ENCODE results near the gene BANK1.
"Not testable (repeated sequence)": the region's sequence is repeated elsewhere in the genome, so short reads cannot be mapped to it uniquely, and the experiment has no call there.

The BANK1 gene

DNA sequence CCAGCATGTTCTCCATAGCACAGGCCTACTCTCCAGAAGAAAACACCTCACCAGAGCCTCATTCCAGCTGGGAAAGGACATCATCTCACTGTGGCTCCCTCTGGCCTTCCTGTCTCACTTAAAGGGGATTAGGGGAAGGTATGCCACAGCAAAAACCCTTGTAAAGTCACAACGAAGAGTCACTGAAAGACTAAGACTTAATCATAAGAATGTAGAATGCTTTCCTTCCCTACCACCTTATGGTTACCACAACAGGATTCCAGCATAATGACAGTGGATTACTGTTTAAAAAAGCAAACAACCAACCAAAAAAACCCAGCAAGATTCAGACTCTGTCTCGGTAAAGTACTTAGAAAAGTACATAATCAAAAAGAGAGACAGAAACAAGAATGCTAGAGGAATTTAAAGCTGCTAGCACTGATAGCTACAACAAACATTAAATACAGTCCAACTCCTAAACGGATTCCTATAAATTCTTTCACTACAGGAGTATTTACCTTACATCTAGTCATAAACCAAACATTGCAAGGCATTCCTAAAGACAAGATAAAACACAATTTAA lies 75.1 kb downstream of the BANK1 start:
- H3K4me3 ChIP-seq (ENCODE audit: low read depth, low read length) = no peak overlapping the region

GRCh38 chr4:101870874-101871273 lies 80.3 kb downstream of the BANK1 start:
- TF ChIP-seq, protein P1, sequence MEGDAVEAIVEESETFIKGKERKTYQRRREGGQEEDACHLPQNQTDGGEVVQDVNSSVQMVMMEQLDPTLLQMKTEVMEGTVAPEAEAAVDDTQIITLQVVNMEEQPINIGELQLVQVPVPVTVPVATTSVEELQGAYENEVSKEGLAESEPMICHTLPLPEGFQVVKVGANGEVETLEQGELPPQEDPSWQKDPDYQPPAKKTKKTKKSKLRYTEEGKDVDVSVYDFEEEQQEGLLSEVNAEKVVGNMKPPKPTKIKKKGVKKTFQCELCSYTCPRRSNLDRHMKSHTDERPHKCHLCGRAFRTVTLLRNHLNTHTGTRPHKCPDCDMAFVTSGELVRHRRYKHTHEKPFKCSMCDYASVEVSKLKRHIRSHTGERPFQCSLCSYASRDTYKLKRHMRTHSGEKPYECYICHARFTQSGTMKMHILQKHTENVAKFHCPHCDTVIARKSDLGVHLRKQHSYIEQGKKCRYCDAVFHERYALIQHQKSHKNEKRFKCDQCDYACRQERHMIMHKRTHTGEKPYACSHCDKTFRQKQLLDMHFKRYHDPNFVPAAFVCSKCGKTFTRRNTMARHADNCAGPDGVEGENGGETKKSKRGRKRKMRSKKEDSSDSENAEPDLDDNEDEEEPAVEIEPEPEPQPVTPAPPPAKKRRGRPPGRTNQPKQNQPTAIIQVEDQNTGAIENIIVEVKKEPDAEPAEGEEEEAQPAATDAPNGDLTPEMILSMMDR (IDR thresholded peaks at IDR 0.05; ENCODE audit: low read depth, low read length) = no peak

More for the DNA sequence above, 75.1 kb downstream of the BANK1 start:
- TF ChIP-seq, protein P1 (IDR thresholded peaks at IDR 0.05; ENCODE audit: low read depth, low read length) = no peak

GRCh38 chr4:101871962-101872676 lies 81.6 kb downstream of the BANK1 start:
- H3K4me3 ChIP-seq (ENCODE audit: low read depth, low read length) = no peak overlapping the region
- TF ChIP-seq, protein P1 (IDR thresholded peaks at IDR 0.05; ENCODE audit: low read depth, low read length) = no peak

More at GRCh38 chr4:101870874-101871273, 80.3 kb downstream of the BANK1 start:
- no peak overlapping the region for H3K4me3 ChIP-seq (ENCODE audit: low read depth, low read length)

DNA sequence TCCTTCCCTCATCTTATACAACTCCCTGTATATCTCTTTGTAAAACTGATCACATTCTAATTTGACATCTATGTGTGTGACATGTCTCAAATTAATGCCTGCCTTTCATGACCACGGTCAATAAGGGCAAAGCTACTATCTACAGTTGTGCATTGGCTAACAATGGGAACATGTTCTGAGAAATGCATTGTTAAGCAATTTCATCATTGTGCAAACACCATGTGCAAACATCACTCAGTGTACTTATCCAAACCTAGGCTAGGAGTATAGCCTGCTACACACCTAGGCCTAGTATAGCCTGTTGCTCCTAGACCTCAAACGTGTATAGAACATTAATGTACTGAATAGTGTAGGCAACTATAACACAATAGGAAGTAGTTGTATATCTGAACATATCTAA lies 95.0 kb downstream of the BANK1 start:
- H3K4me3 ChIP-seq (ENCODE audit: low read depth, low read length) = no peak overlapping the region
- TF ChIP-seq, protein P1 (IDR thresholded peaks at IDR 0.05; ENCODE audit: low read depth, low read length) = no peak

DNA sequence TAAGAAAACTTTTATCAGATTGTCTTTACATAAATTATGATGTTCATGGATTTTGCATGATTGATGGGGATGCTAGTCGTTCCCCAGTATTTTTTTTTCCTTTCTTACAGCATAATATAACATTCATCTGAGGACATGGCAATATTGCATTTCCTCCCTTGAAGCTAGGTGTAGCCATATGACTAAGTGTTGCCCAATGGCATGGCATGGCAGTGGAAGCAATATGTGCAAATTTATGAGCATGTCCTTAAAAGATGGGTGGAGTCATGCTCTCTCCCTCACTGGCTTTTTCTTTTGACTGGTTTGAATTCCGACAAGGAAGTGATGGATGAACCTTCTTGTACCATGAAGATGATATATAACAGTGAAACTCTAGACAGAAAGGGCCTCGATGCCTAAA lies 96.3 kb downstream of the BANK1 start:
- no peak overlapping the region for H3K4me3 ChIP-seq (ENCODE audit: low read depth, low read length)
- TF ChIP-seq, protein P1 (IDR thresholded peaks at IDR 0.05; ENCODE audit: low read depth, low read length) = no peak

- TF ChIP-seq, protein P1 (IDR thresholded peaks at IDR 0.05; ENCODE audit: low read depth, low read length) = no peak
- H3K4me3 ChIP-seq (ENCODE audit: low read depth, low read length) = no peak overlapping the region
Observed at GRCh38 chr4:101888472-101888871, 97.9 kb downstream of the BANK1 start.

GRCh38 chr4:101905527-101905926 lies 115.0 kb downstream of the BANK1 start:
- H3K4me3 ChIP-seq (ENCODE audit: low read depth, low read length) = not testable (repeated sequence)

Data from WI38 (cell line).